Measurements from ENCODE around the gene PARP4.
"Not testable (repeated sequence)": the region's sequence is repeated elsewhere in the genome, so short reads cannot be mapped to it uniquely, and the experiment has no call there.

Gene PARP4

DNA sequence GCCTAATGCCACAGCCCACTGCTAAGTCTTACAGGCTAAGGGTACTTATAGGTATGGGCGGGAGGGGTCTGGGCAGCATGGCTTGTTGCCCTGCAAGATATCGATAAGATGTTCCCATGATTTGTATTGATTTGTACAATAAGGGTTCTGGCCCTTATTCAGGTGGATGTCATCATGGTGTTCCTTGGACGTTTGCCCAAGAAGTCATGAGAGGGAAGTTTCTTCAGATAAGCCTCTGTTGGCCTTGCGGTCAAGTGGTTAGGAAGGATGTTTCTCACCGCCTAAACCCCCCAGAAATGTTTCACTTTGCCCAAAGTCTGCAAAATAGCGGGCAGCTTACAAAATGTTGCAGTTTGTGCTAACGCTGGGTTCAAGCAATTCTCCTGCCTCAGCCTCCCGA, 7.3 kb downstream of the PARP4 start:
- DNase-seq: no peak

DNA sequence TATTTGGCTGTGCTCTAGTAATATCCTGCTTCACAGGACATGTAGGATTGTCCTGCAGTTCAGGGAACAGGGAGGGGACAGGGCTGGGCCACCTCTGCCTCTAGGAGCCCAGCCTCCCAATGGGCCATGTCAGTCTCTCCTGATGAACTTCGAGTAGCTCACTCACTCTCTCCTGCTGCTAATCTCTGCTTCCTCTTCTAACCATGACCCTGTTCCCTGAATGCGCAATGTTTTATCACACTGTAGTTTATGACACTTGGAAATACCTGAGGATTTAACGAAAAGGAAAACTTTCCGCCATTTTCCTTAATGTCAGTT, 9.2 kb downstream of the PARP4 start:
- no peak for DNase-seq

DNA sequence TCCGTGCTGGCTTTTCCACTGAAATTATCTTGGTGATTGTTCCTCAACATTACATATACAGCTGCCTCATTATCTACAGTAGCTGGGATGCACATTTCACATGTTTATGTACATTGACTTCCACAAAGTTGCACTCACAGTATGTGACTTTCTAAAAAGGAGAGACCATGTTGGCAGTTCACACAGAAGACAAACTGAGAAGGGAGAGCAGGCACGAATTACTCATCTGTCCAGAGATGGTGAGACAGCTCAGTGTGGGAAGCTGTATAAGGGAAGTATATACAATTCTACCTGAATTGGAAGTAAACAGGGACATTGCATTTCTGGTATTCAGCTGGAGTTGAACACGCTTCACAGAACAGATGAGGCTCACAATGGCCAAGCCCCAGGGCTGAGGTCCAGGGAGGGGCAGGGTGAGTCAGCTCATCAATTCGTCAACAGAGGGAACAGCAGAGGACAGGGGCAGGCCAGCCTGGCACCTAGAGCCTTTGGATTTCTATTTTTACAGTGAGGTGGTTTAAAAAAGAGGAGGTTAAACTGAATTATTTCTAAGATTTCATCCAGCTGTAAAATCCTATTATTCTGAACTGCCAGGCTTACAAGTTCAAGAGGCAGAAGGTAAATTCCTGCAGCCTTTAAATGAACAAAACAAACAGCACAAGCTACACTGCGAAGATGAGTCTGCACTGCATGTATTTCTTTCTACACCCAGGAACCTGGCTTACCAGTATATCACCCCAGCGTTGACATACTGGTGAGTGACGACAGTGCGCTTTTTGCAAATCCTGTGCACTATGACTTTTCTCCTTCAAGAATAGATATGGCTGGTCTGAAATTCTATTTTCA, 9.8 kb downstream of the PARP4 start:
- DNase-seq: no peak

GRCh38 chr13:24500977-24501376, 11.6 kb downstream of the PARP4 start:
- DNase-seq: no peak

DNA sequence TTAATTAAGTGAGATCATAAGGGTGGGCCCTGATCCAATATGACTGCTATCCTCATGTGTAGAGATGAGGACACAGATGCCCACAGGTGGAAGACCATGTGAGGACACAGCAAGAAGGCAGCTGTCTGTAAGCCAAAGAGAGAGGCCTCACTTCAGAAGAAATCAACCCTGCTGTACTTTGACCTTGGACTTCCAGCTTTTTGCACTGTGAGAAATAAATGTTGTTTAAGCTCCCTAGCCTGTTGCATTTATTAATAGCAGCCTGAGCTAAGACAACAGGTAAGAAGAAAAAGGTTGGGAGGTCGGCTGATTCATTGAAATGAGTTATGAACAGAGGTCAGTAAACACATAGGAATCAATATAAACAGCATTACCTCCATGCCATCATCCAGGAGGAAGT, 14.8 kb downstream of the PARP4 start:
- no peak for DNase-seq

GRCh38 chr13:24496295-24496694, 16.3 kb downstream of the PARP4 start:
- DNase-seq: not testable (repeated sequence)

GRCh38 chr13:24495151-24495729, 17.3 kb downstream of the PARP4 start:
- DNase-seq: no peak

GRCh38 chr13:24493356-24493755, 19.2 kb downstream of the PARP4 start:
- DNase-seq: no peak

GRCh38 chr13:24491845-24492244, 20.7 kb downstream of the PARP4 start:
- DNase-seq: no peak

- DNase-seq: no peak
Measured at GRCh38 chr13:24489721-24490120, 22.9 kb downstream of the PARP4 start.

DNA sequence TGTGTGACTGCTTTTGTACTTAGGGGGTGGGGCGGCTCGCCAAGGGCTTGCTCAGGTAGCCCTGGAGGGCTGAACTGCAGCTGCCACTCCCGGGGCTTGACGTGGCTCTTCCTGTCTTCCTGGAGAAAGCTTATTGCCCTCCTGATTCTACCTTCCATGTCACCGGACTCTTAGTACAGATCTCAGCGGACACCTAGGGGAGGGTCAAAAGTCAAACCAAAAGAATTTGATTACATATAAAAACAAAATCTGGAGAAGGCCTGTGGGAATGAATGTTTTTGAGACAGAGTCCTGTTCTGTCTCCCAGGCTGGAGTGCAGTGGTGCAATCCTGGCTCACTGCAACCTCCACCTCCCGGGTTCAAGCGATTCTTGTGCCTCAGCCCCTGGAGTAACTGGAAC, 24.5 kb downstream of the PARP4 start:
- DNase-seq: not testable (repeated sequence)

- DNase-seq: not testable (repeated sequence)
Measured at GRCh38 chr13:24486017-24486657, 26.4 kb downstream of the PARP4 start.

DNA sequence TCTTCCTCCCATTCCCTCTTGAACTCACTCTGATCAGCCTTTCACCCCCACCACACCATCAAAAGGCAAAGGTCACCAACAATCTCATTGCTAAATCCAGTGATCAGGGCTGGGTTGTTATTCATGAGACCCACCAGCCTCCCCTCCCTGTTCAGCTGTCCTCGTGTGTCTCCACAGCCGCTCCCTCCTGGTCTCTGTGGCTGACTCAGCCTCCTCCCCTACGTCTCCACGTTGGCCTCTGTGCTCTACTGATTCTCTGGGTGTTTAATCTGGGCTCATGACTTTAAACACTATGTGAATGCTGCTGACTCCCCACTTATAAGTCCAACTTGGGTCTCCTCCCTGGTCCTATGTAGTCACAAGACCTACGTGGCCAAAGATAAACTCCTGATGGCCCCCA, 38.9 kb downstream of the PARP4 start:
- no peak for DNase-seq

- not testable (repeated sequence) for DNase-seq
Measured at GRCh38 chr13:24472129-24472528, 40.4 kb downstream of the PARP4 start.

DNA sequence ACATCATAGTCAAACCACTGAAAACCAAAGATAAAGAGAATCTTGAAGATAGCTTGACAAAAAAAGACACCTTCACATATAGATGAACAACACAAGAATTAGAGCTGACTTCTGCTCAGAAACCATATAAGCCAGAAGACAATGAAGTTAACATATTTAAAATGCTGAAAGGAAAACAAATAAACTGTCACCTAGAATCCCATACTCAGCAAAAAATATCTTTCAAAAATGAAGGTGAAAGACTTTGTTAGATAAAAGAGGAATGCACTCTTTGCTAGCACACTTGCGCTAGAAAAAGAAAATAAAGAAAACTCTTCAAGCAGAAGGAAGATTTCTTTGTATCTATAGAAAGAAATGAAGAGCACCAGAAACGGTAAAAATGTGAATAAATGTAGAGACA, 49.5 kb downstream of the PARP4 start:
- DNase-seq: no peak

DNA sequence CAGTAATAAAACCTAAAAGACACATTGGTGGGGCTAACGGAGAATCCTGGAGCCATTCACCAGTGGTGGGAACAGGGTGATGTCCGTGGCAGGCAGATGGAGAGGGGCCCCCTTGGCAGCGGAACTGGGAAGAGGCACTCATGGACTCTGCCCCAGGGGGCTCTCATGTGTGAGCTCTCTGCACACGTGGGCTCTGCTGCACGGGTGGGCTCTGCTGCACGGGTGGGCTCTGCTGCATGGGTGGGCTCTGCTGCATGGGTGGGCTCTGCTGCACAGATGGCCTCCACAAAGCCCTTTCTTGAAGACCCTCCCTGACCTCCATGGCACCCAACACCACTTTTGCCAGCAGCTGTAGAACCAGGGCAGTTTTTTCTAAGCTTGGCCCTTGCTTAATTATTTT, 52.3 kb downstream of the PARP4 start:
- DNase-seq: no peak

DNA sequence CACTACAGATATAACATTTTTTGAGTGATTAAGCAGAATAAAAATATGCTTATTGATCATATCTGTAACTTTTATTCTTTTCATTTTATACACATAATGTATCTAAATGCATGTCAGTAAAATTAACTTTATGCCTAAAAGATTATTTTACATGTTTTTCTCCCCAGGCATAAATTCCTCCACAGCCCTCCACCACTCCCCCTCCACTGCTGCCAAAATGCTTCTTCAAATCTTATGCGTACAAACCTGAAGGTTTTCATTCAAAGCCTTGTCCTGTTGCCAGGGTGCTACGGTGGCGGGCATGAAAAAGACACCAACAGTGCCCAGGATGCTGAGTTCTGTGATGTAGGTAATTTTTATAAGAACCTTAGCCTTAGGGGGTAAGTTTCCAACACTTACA, 52.9 kb downstream of the PARP4 start:
- DNase-seq: no peak

- no peak for DNase-seq
Measured at GRCh38 chr13:24459234-24459633, 53.3 kb downstream of the PARP4 start.

DNA sequence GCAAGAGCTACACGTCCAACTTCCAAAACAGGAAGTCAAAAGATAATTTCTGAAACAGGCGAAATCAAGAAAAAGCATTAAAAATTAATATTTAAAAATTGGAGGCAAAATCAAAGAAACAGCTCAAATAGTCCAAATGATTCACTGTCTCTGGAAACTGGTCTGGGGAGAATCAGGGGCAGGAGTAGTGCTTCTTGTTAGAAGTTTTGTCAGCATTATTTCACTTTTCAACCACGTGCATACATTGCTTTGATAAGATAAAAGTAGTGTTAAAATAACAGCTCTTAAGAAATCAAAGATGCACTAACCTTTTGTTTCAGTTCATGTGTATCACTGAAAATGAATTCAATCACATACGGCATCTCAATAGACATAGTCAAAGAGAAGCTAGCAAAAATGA, 53.8 kb downstream of the PARP4 start:
- DNase-seq: no peak

DNA sequence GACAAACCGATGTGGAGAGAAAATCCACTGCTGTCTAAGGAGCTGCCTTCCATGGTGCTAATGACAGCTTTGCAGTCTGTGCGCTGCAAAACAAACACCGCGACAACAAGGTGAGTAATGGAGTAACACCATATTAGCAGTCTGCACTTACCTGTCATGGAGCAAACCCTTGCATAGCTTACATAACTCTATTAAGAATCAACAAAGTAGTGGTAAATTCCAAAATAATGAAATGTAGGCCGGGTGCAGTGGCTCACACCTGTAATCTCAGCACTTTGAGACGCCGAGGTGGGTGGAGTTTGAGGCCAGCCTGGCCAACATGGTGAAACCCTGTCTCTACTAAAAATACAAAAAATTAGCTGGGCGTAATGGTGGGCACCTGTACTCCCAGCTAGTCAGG, 56.2 kb downstream of the PARP4 start:
- DNase-seq: no peak

DNA sequence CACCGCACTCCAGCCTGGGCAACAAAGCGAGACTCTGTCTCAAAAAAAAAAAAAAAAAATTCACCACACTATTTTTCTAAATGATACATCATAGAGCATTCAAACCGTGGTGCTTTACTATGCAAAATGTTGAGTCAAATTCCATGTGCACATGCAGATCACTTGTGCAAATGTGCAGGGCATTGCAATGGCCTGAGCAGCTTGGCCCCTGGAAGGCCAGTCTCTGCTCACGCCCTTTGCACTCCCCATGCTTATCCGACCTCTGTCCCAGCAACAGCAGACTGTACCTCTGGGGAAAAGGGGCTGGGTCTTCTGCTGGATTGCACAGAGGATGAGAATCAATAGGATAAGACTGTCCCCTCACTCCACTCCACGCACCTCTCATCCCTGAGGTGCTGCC, 58.5 kb downstream of the PARP4 start:
- no peak for DNase-seq

DNA sequence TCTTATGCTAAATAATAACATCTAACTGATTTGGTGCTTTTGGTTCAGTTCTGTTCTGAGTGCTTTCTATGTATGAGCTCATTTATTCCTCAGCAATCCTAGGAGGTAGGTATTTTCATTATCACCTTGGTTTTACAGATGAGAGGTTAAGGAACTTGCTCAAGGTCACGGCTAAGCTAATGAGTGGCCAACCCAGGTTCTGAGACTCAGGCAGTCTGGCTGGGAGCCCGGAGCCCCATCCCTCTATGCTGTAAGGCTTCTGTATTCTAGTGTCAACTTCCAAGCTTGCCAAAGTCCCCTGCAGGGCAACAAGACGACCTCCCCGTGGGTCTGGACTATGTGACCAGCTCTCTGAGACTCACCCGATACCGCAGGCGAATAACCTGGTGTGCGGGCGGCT, 60.5 kb downstream of the PARP4 start:
- DNase-seq: no peak

DNA sequence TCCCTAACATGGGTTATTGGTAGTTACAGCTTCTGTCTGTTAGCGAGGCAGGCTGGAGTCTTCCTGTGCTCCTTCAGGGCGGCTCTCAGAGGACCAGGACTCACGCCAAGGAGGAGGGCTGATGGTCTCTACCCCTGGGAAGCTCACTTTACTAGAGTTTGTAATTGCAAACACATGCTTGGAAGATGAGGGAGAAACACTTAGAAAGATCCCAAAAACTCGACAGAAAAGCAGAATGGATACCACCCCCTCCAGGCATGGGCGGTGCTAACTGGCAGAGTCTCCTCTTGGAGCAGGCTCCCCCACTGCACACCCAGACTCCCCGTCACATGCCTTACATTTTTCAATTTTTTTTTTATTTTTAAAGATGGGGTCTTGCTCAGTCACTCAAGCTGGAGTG, 62.0 kb downstream of the PARP4 start:
- no peak for DNase-seq

DNA sequence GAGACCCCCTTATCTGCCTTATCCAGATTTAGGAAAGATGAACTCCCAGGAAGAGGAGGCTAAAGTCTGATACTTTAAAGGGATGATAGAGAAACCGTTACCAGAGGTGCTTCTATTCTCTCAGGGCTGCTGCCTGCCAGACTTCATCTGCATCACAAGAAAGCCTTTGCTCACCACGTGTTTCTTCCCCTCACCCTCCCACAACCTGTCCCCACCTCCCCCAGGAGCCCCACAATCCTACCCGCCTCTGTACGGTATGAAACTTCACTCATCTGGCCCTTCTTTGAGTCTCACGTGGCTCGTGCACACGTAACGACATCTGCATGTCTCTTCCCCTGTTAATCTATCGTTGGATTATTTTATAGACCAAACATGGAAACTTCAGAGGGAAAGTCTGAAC, 67.7 kb downstream of the PARP4 start:
- not testable (repeated sequence) for DNase-seq

- no peak for DNase-seq
Measured at GRCh38 chr13:24443366-24443765, 69.2 kb downstream of the PARP4 start.
